AG20443 (cell line): ENCODE measurements around the gene UHRF1.
"Not testable (repeated sequence)": the region's sequence is repeated elsewhere in the genome, so short reads cannot be mapped to it uniquely, and the experiment has no call there.

Experiments used
- DNase-seq: peaks from one replicate; pipeline ENCODE4 v3.0.0; 2012; ENCODE audit warnings: low spot score, mixed read lengths

Gene UHRF1

GRCh38 chr19:4900879-4901278 is 8.4 kb upstream of the UHRF1 start:
- not testable (repeated sequence) for DNase-seq

GRCh38 chr19:4902796-4903195 is 6.5 kb upstream of the UHRF1 start, which contains the start of gene ARRDC5:
ARRDC5 (minus strand) TSS chr19:4902896; CDS start chr19:4902825, 71 bp downstream.
- DNase-seq: no peak

GRCh38 chr19:4904481-4904880 is 4.8 kb upstream of the UHRF1 start:
- DNase-seq: no peak

- no peak for DNase-seq
These were observed 2.3 kb upstream of the UHRF1 start for GRCh38 chr19:4906963-4907362.

- DNase-seq: no peak
These were observed 941 bp upstream of the UHRF1 start for GRCh38 chr19:4908360-4908759.

GRCh38 chr19:4908781-4909155 is 533 bp upstream of the UHRF1 start:
- DNase-seq: no peak

GRCh38 chr19:4909897-4910593 is 744 bp downstream of the UHRF1 start:
- peak; percentile 97 for DNase-seq

GRCh38 chr19:4910594-4911281 is 1.4 kb downstream of the UHRF1 start:
- peak; percentile 45 for DNase-seq

GRCh38 chr19:4911314-4911713 is 2.0 kb downstream of the UHRF1 start:
- DNase-seq: no peak

- DNase-seq: peak; percentile 96
These were observed 2.7 kb downstream of the UHRF1 start for GRCh38 chr19:4911786-4912672.

GRCh38 chr19:4913996-4914735 is 4.9 kb downstream of the UHRF1 start:
- DNase-seq: no peak

- peak; percentile 66 for DNase-seq
These were observed 5.6 kb downstream of the UHRF1 start for GRCh38 chr19:4914736-4915501.

- no peak for DNase-seq
These were observed 7.2 kb downstream of the UHRF1 start for GRCh38 chr19:4916292-4917082.

GRCh38 chr19:4922530-4923275 is 13.4 kb downstream of the UHRF1 start:
- DNase-seq: no peak

GRCh38 chr19:4923276-4923747 is 14.0 kb downstream of the UHRF1 start:
- no peak for DNase-seq

- peak; percentile 53 for DNase-seq
These were observed 19.9 kb downstream of the UHRF1 start for GRCh38 chr19:4929186-4929585.

GRCh38 chr19:4930664-4931063 is 21.4 kb downstream of the UHRF1 start:
- no peak for DNase-seq

GRCh38 chr19:4932711-4933110 is 23.4 kb downstream of the UHRF1 start:
- DNase-seq: no peak

GRCh38 chr19:4933528-4933927 is 24.2 kb downstream of the UHRF1 start:
- DNase-seq: no peak
